ENCODE results near the gene RASD2. TPM values are rescaled to one million over a fixed set of nuclear protein-coding genes. Genes with fewer than 3 reads are reported as not detected.

Gene RASD2
- total RNA-seq, 1 experiment from 2014 or later: not detected

GRCh38 chr22:35525687-35526332, 14.8 kb upstream of the RASD2 start:
- no peaks in the 10 kb centered on the region for H3K27me3 Mint-ChIP-seq (ENCODE audit: insufficient read depth, unreplicated experiment)
- no peaks in the 10 kb centered on the region for H3K9me3 Mint-ChIP-seq (ENCODE audit: unreplicated experiment)
- peaks cover 14% of the 10 kb centered on the region for H3K4me1 Mint-ChIP-seq (ENCODE audit: insufficient read depth, unreplicated experiment)
- BruUV-seq (replicated peaks): no TSS peak
- no peak for TF ChIP-seq CTCF (IDR thresholded peaks at IDR 0.05; ENCODE audit: unreplicated experiment)
- no peaks in the 10 kb centered on the region for H3K36me3 Mint-ChIP-seq (ENCODE audit: insufficient read depth, unreplicated experiment)
- no peak overlapping the region for H3K4me3 Mint-ChIP-seq (ENCODE audit: unreplicated experiment)
- DNase-seq (ENCODE audit: unreplicated experiment): no peak
- ChIA-PET POLR2A (no interaction called here), CTCF (no interaction called here)
- no peak overlapping the region for H3K27ac Mint-ChIP-seq (ENCODE audit: low read depth, unreplicated experiment)
- intact Hi-C loops (cut with micrococcal nuclease): no loop called here

GRCh38 chr22:35526333-35526979, 14.2 kb upstream of the RASD2 start:
- H3K4me3 Mint-ChIP-seq (ENCODE audit: unreplicated experiment): no peak overlapping the region

GRCh38 chr22:35528927-35529326, 11.7 kb upstream of the RASD2 start:
- H3K27ac Mint-ChIP-seq (ENCODE audit: low read depth, unreplicated experiment): no peak overlapping the region
- no peaks in the 10 kb centered on the region for H3K27me3 Mint-ChIP-seq (ENCODE audit: insufficient read depth, unreplicated experiment)
- ChIA-PET POLR2A (no interaction called here), CTCF (interaction anchor here (0.6 to 1.1 kb wide), 2 partner anchors 98 to 100 kb away, joined by 4 to 5 read pairs; no protein-coding TSS in a partner anchor)
- H3K36me3 Mint-ChIP-seq (ENCODE audit: insufficient read depth, unreplicated experiment): no peaks in the 10 kb centered on the region
- DNase-seq (ENCODE audit: unreplicated experiment): no peak
- H3K4me1 Mint-ChIP-seq (ENCODE audit: insufficient read depth, unreplicated experiment): no peaks in the 10 kb centered on the region
- no peaks in the 10 kb centered on the region for H3K9me3 Mint-ChIP-seq (ENCODE audit: unreplicated experiment)
- no TSS peak for BruUV-seq (replicated peaks)
- intact Hi-C loops (cut with micrococcal nuclease): no loop called here
- TF ChIP-seq CTCF (IDR thresholded peaks at IDR 0.05; ENCODE audit: unreplicated experiment): no peak
- H3K4me3 Mint-ChIP-seq (ENCODE audit: unreplicated experiment): no peak overlapping the region

More at GRCh38 chr22:35526333-35526979, 14.2 kb upstream of the RASD2 start:
- Mint-ChIP-seq H3K27ac (ENCODE audit: low read depth, unreplicated experiment) (no peak overlapping the region), H3K36me3 (ENCODE audit: insufficient read depth, unreplicated experiment) (no peaks in the 10 kb centered on the region), H3K9me3 (ENCODE audit: unreplicated experiment) (no peaks in the 10 kb centered on the region), H3K27me3 (ENCODE audit: insufficient read depth, unreplicated experiment) (no peaks in the 10 kb centered on the region), H3K4me1 (ENCODE audit: insufficient read depth, unreplicated experiment) (peaks cover 7% of the 10 kb centered on the region)
- DNase-seq (ENCODE audit: unreplicated experiment): no peak
- no peak for TF ChIP-seq CTCF (IDR thresholded peaks at IDR 0.05; ENCODE audit: unreplicated experiment)
- intact Hi-C loops (cut with micrococcal nuclease): no loop called here
- no TSS peak for BruUV-seq (replicated peaks)
- ChIA-PET CTCF (no interaction called here), POLR2A (no interaction called here)

- ChIA-PET POLR2A (interaction anchor here (0.7 kb wide), 1 partner anchor 11 kb away, joined by 4 read pairs; no protein-coding TSS in a partner anchor), CTCF (no interaction called here)
- Mint-ChIP-seq H3K9me3 (ENCODE audit: unreplicated experiment) (no peaks in the 10 kb centered on the region), H3K36me3 (ENCODE audit: insufficient read depth, unreplicated experiment) (no peaks in the 10 kb centered on the region), H3K4me3 (ENCODE audit: unreplicated experiment) (no peak overlapping the region), H3K4me1 (ENCODE audit: insufficient read depth, unreplicated experiment) (peaks cover 8% of the 10 kb centered on the region), H3K27me3 (ENCODE audit: insufficient read depth, unreplicated experiment) (no peaks in the 10 kb centered on the region), H3K27ac (ENCODE audit: low read depth, unreplicated experiment) (no peak overlapping the region)
- no peak for TF ChIP-seq CTCF (IDR thresholded peaks at IDR 0.05; ENCODE audit: unreplicated experiment)
- BruUV-seq (replicated peaks): no TSS peak
- DNase-seq (ENCODE audit: unreplicated experiment): no peak
- intact Hi-C loops (cut with micrococcal nuclease): no loop called here
Observed at GRCh38 chr22:35530700-35531099, 9.9 kb upstream of the RASD2 start.
